LNCAP (cell line): ENCODE data around the gene PPCS.

ENCODE experiments used
- TF ChIP-seq, protein P1 (sequence below): fragments of 450-650 bp; IDR thresholded peaks from 2 replicates; pipeline ENCODE4 v1.5.1; 2017; ENCODE audit warnings: mild to moderate bottlenecking

PPCS gene

DNA sequence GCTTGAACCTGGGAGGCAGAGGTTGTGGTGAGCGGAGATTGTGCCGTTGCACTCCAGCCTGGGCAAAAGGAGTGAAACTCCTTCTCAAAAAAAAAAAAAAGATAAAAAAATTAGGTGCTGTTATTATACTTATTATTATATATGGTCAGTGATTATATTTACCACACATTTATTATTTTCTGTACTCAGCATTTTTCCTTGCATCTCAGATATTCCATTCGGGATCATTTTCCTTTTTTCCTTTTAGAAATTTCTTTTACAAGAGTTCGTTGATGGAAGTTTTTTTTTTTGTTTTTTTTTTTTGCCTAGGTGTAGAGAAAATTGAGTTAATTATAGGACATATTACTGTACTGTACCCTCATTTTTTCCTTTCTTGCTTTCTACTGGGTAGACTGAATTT is 20.3 kb downstream of the PPCS start:
- TF ChIP-seq, protein P1, sequence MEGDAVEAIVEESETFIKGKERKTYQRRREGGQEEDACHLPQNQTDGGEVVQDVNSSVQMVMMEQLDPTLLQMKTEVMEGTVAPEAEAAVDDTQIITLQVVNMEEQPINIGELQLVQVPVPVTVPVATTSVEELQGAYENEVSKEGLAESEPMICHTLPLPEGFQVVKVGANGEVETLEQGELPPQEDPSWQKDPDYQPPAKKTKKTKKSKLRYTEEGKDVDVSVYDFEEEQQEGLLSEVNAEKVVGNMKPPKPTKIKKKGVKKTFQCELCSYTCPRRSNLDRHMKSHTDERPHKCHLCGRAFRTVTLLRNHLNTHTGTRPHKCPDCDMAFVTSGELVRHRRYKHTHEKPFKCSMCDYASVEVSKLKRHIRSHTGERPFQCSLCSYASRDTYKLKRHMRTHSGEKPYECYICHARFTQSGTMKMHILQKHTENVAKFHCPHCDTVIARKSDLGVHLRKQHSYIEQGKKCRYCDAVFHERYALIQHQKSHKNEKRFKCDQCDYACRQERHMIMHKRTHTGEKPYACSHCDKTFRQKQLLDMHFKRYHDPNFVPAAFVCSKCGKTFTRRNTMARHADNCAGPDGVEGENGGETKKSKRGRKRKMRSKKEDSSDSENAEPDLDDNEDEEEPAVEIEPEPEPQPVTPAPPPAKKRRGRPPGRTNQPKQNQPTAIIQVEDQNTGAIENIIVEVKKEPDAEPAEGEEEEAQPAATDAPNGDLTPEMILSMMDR = no peak

DNA sequence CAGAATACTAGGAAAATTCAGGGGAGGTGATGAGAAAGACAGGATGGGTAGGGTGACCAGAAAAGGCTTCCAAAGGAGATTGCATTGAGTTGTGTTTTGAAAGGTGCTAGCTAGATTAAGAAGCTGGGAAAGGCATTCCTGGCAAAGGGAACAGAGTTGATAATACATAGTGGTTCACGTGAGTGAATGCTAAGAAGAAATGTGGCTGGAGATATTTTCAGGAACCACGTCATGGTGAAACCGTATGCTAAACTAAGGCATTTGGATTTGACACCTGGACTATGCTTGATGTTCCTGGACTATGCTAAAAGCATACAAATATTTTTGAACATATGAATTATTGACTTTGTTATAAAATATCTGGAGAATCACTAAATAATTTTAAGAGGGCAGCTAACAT is 21.4 kb downstream of the PPCS start:
- TF ChIP-seq, protein P1 = no peak

DNA sequence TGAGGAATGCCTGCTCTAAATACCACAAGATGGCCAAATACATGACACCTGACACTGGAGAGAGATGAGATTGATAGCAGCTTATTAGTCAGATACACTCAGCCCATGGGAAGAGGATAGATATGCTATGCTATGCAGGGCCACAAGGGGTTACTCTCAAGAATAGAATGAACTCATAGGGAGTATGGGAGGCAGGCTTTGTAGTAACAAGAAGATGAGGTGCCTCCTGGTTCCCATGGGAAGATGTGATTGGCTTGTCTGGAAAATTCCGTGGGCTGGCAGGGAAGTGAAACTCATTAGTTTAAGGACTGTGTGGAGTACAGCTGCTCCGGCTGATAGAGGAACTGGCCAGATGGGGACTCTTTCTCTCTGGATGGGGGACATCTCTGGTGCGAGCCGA is 23.3 kb downstream of the PPCS start:
- TF ChIP-seq, protein P1 = no peak

DNA sequence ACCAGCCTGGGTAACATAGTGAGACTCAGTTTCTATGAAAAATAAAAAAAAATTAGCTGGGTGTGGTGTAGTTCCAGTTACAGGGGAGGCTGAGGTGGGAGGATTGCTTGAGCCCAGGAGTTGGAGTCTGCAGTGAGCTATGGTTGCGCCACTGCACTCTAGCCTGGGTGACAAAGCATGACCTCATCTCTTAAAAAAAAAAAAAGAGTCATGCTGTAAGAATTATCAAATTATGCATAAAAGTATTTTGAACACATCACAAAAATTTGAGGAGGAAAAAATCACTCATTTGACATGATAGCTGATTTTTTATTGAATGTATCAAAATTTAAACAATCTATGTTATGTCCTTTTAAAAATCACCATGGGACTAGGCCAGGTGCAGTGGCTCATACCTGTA is 24.6 kb downstream of the PPCS start:
- TF ChIP-seq, protein P1 = no peak

DNA sequence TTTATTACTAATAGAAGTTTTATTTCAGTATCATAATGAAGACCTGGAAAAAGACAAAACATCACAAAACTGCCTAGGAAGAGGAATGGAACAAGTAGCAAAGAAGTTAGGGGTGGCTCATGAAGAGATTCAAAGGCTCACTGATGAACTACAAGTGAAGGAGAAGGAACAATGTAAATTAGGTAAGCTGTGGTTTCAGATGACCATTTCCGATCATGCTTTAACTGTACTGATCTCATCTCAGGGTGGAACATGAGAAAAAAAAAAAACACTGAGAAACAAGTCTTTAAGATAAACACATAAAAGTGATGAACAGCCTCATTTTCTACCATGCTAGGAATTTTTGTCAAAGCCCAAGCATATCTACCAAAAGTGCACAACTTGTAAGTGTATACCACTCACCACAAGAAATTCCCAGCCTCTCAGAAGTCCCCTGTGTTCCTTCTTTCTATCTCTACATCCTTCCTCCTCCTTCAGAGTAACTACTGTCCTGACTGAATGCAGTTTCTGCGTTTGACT is 26.4 kb downstream of the PPCS start:
- TF ChIP-seq, protein P1 = no peak

DNA sequence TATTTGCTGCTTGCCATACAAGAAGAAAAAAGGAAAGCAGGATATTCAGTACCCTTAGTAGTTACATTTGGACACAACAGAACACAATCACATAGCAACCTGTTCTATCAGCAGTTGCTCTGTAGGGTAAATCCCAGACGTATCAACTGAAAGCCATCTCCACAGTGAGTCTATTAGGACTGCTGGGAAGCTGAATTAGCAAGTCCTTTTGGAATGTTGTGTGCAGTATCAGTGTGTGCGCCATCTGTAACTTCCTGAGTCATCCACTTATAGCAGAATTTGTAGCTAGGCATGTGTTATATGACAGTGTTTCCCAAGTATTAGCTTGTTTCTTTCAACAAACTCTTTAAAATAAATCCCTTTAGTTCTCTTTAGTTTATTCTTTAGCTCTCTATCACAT is 28.0 kb downstream of the PPCS start:
- TF ChIP-seq, protein P1 = no peak

DNA sequence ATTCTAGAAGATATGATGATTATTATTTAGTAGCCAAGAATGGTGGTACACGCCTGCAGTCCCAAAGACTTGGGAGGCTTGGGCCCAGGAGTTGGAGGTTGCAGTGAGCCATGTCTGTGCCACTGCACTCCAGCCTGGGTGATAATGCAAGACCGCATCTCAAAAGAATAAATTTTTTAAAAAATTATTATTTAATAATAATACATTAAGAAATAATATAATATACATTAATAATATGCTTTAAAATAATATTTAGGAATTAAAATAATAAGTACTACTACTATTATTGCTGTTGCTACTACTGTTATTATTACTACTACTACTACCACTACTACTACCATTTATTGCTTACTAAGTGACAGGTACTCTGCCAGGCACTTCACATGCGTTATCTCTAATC is 33.9 kb downstream of the PPCS start:
- TF ChIP-seq, protein P1 = no peak

DNA sequence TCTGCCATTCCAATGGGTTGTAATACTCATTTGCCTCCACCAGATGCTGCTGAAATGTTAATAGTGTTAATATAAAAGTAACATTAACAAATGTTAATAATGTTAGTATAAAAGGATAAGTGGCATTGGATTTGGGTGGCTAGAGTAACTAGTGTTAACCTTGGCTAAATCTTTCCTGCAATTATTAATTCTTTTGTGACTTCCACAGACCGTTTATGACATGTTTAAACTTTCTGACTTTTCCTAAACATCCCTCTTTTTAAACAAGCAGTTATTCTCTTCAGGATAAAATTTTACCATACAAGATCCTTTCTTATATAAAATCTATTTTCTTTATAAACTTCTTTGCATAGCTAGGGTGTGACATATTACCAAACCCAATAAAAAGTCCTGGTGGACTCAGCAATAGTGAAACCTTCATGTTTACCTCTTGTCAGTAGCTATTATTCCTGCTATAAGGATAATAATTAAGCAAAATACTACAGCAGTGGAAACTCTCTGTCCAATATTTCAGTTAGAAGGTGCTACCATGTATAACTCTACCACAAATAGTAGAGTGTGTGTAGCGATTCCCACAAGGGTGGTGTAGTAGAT is 48.3 kb downstream of the PPCS start:
- TF ChIP-seq, protein P1 = no peak
